HT-29 (cell line): ENCODE measurements around the gene USP31. TPM values are rescaled to one million over a fixed set of nuclear protein-coding genes. Genes with fewer than 3 reads are reported as not detected.
"Not testable (repeated sequence)": the region's sequence is repeated elsewhere in the genome, so short reads cannot be mapped to it uniquely, and the experiment has no call there.

Experiments
- DNase-seq: peaks from one replicate; pipeline ENCODE4 v3.0.0-alpha.2; 2015; ENCODE audit warnings: low spot score
- total RNA-seq: library from RNA; depleted of rRNA; stranded (reverse); fragments of >200 nt; shearing (Covaris generic); gene quantifications from 2 replicates; pipeline ENCODE4 v1.2.3, GENCODE V29; 2014

The USP31 gene
- total RNA-seq, 1 experiment from 2014 or later: 8.5 TPM

GRCh38 chr16:23101012-23101550, 48.2 kb downstream of the USP31 start:
- no peak for DNase-seq

- DNase-seq: not testable (repeated sequence)
Measured at GRCh38 chr16:23096450-23096849, 52.8 kb downstream of the USP31 start.

- not testable (repeated sequence) for DNase-seq
Measured at GRCh38 chr16:23094136-23094535, 55.1 kb downstream of the USP31 start.

- no peak for DNase-seq
Measured at GRCh38 chr16:23092801-23093117, 56.5 kb downstream of the USP31 start.

GRCh38 chr16:23092072-23092800, 57.0 kb downstream of the USP31 start:
- no peak for DNase-seq

- DNase-seq: no peak
Measured at GRCh38 chr16:23089111-23089510, 60.1 kb downstream of the USP31 start.

- no peak for DNase-seq
Measured at GRCh38 chr16:23088018-23088417, 61.2 kb downstream of the USP31 start.

- DNase-seq: no peak
Measured at GRCh38 chr16:23085949-23086348, 63.3 kb downstream of the USP31 start.

GRCh38 chr16:23082161-23082788, 67.0 kb downstream of the USP31 start:
- no peak for DNase-seq

- DNase-seq: no peak
Measured at GRCh38 chr16:23081675-23082119, 67.6 kb downstream of the USP31 start.

- DNase-seq: no peak
Measured at GRCh38 chr16:23080747-23081146, 68.5 kb downstream of the USP31 start.

GRCh38 chr16:23080329-23080728, 68.9 kb downstream of the USP31 start:
- DNase-seq: no peak

GRCh38 chr16:23079675-23080301, 69.5 kb downstream of the USP31 start:
- DNase-seq: peak; percentile 74

- DNase-seq: no peak
Measured at GRCh38 chr16:23074423-23074822, 74.8 kb downstream of the USP31 start.

- no peak for DNase-seq
Measured at GRCh38 chr16:23072769-23073549, 76.3 kb downstream of the USP31 start.

- peak; percentile 70 for DNase-seq
Measured at GRCh38 chr16:23072084-23072599, 77.1 kb downstream of the USP31 start.

- no peak for DNase-seq
Measured at GRCh38 chr16:23071196-23072083, 77.8 kb downstream of the USP31 start.

GRCh38 chr16:23069844-23070243, 79.4 kb downstream of the USP31 start:
- no peak for DNase-seq

GRCh38 chr16:23068079-23068736, 81.0 kb downstream of the USP31 start:
- no peak for DNase-seq

GRCh38 chr16:23066676-23067075, 82.6 kb downstream of the USP31 start:
- DNase-seq: no peak
